Stimulated activated CD4-positive, alpha-beta T cell treated with anti-CD3 and anti-CD28 coated beads, Interleukin-12 subunit alpha, Interleukin-12 subunit beta, amount 100 ng/mL, for 24 hours (primary cell): ENCODE measurements around the gene UFC1.
"Not testable (repeated sequence)": the region's sequence is repeated elsewhere in the genome, so short reads cannot be mapped to it uniquely, and the experiment has no call there.

Experiments used
- DNase-seq, 2 experiments: peaks; one replicate each; pipeline ENCODE4 v3.0.0-alpha.2; 2020; ENCODE audit warnings: low read depth in 2 of 2

UFC1 gene

GRCh38 chr1:161153682-161154337 lies at the start of gene UFC1:
Gene UFC1, plus strand, starts transcription at chr1:161153978. Its CDS starts 20 bp downstream, at chr1:161153998.
- peak; percentile 60 to 69 for DNase-seq

GRCh38 chr1:161106431-161106830 lies 47.3 kb upstream of the UFC1 start:
- DNase-seq: no peak

GRCh38 chr1:161111117-161111516 lies 42.7 kb upstream of the UFC1 start:
- no peak for DNase-seq

- DNase-seq: no peak
These were observed 42.3 kb upstream of the UFC1 start for GRCh38 chr1:161111527-161111926.

- DNase-seq: no peak
These were observed 39.9 kb upstream of the UFC1 start for GRCh38 chr1:161113915-161114314.

GRCh38 chr1:161114556-161114955 lies 39.2 kb upstream of the UFC1 start:
- DNase-seq: no peak

GRCh38 chr1:161115132-161115711 lies 38.6 kb upstream of the UFC1 start:
- DNase-seq: peak in 1 of 2 experiments; percentile 26

- DNase-seq: not testable (repeated sequence)
These were observed 37.8 kb upstream of the UFC1 start for GRCh38 chr1:161115961-161116360.

GRCh38 chr1:161117759-161118581 lies 35.8 kb upstream of the UFC1 start, which contains the start of the genes NIT1 and PFDN2:
Gene NIT1, plus strand, starts transcription at chr1:161118105. Its CDS starts 72 bp downstream, at chr1:161118177.
Gene PFDN2, minus strand, starts transcription at chr1:161118037. Its CDS starts 11 bp downstream, at chr1:161118026.
- peak; percentile 79 to 82 for DNase-seq

GRCh38 chr1:161119092-161119903 lies 34.5 kb upstream of the UFC1 start:
- DNase-seq: peak; percentile 51 to 59

- no peak for DNase-seq
These were observed 32.6 kb upstream of the UFC1 start for GRCh38 chr1:161121042-161121650.

GRCh38 chr1:161121834-161122233 lies 31.9 kb upstream of the UFC1 start:
- DNase-seq: no peak

GRCh38 chr1:161122967-161123366 lies 30.8 kb upstream of the UFC1 start:
- no peak for DNase-seq

- DNase-seq: no peak
These were observed 26.1 kb upstream of the UFC1 start for GRCh38 chr1:161127649-161128048.

GRCh38 chr1:161128591-161129420 lies 25.0 kb upstream of the UFC1 start:
- no peak for DNase-seq

- no peak for DNase-seq
These were observed 23.5 kb upstream of the UFC1 start for GRCh38 chr1:161130266-161130665.

GRCh38 chr1:161131523-161132409 lies 22.0 kb upstream of the UFC1 start:
- no peak for DNase-seq

GRCh38 chr1:161132410-161133219 lies 21.2 kb upstream of the UFC1 start, which contains the start of gene DEDD:
Gene DEDD, minus strand, starts transcription at chr1:161132667. Its CDS starts 8,205 bp downstream, at chr1:161124462.
- peak; percentile 79 to 84 for DNase-seq
